Measurements from ENCODE around the gene CFDP1. TPM values are rescaled to one million over a fixed set of nuclear protein-coding genes. Genes with fewer than 3 reads are reported as not detected.
A peak's percentile ranks its signal among the peaks of the same experiment; 100 is the strongest.

Gene CFDP1
- total and polyA plus RNA-seq, 3 experiments from 2014 or later = 33.8 to 39.1 (median 34.2) TPM

- Histone ChIP-seq H3K9me3 (ENCODE audit: low read length) (no peaks in the 10 kb centered on the region), H3K27ac (ENCODE audit: low read depth, low read length) (no peak overlapping the region), H3K36me3 (ENCODE audit: insufficient read depth, low read length) (no peaks in the 10 kb centered on the region), H3K27me3 (ENCODE audit: insufficient read depth, low read length, poor library complexity, severe bottlenecking) (no peaks in the 10 kb centered on the region), H3K4me1 (ENCODE audit: insufficient read depth, low read length) (peaks cover 13% of the 10 kb centered on the region), H3K4me3 (ENCODE audit: low read length) (no peak overlapping the region)
- Mint-ChIP-seq H3K27ac (peak overlapping the region in 1 of 8 donors; percentile 21), H3K36me3 (peaks cover 18 to 41% (median 30%) of the 10 kb centered on the region in 3 donors), H3K4me3 (no peak overlapping the region), H3K9me3 (no peaks in the 10 kb centered on the region), H3K4me1 (peaks cover 16 to 20% (median 17%) of the 10 kb centered on the region in 3 donors), H3K27me3 (peaks cover 0 to 2% of the 10 kb centered on the region in 2 donors)
- no peak for DNase-seq
- ChIA-PET CTCF (no interaction called here), POLR2A (no interaction called here)
Observed at GRCh38 chr16:75336521-75336920, 96.8 kb downstream of the CFDP1 start.

DNA sequence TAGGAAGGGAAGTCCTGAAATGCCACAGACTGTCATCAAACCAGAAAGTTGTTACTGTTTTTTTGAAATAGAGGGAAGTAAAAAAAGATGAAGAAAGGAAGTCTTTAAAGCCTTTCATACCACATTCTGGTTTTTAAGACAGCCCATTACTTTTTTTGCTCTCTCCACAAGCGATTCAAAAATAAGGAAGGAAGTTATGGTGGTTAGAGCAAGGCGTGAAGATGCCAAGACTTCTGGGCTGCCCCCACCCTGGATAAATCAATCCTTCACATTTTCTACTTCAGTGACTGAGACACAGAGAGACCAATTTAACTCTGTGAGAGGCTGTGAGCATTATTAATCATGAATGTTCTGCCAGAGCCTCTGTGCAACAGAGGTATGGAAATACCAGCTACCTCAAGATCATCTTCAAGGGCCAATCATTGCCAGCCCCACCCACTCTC lies 99.6 kb downstream of the CFDP1 start:
- H3K4me1 Mint-ChIP-seq = peaks cover 16 to 20% (median 17%) of the 10 kb centered on the region in 3 donors
- peaks cover 13% of the 10 kb centered on the region for H3K4me1 ChIP-seq (ENCODE audit: insufficient read depth, low read length)
- DNase-seq = no peak
- peaks cover 0 to 2% of the 10 kb centered on the region in 2 donors for H3K27me3 Mint-ChIP-seq
- no peaks in the 10 kb centered on the region for H3K27me3 ChIP-seq (ENCODE audit: insufficient read depth, low read length, poor library complexity, severe bottlenecking)
- no peak overlapping the region for H3K4me3 ChIP-seq (ENCODE audit: low read length)
- peak overlapping the region in 1 of 7 donors; percentile 18 for H3K4me3 Mint-ChIP-seq
- no peaks in the 10 kb centered on the region for H3K36me3 ChIP-seq (ENCODE audit: insufficient read depth, low read length)
- CTCF ChIA-PET = no interaction called here
- peaks cover 14 to 33% (median 20%) of the 10 kb centered on the region in 3 donors for H3K36me3 Mint-ChIP-seq
- H3K27ac Mint-ChIP-seq = peak overlapping the region in 4 of 8 donors; percentile 19 to 72 (median 38)
- POLR2A ChIA-PET = no interaction called here
- H3K9me3 ChIP-seq (ENCODE audit: low read length) = no peaks in the 10 kb centered on the region
- H3K27ac ChIP-seq (ENCODE audit: low read depth, low read length) = no peak overlapping the region
- H3K9me3 Mint-ChIP-seq = no peaks in the 10 kb centered on the region

GRCh38 chr16:75329943-75330342 lies 103.4 kb downstream of the CFDP1 start:
- Mint-ChIP-seq H3K27ac (no peak overlapping the region), H3K4me1 (peaks cover 19 to 31% (median 28%) of the 10 kb centered on the region in 3 donors), H3K27me3 (peaks cover 0 to 2% of the 10 kb centered on the region in 2 donors), H3K4me3 (no peak overlapping the region), H3K36me3 (peaks cover 0 to 23% (median 18%) of the 10 kb centered on the region in 3 donors), H3K9me3 (no peaks in the 10 kb centered on the region)
- Histone ChIP-seq H3K36me3 (ENCODE audit: insufficient read depth, low read length) (no peaks in the 10 kb centered on the region), H3K4me1 (ENCODE audit: insufficient read depth, low read length) (peaks cover 28% of the 10 kb centered on the region), H3K4me3 (ENCODE audit: low read length) (no peak overlapping the region), H3K9me3 (ENCODE audit: low read length) (no peaks in the 10 kb centered on the region), H3K27me3 (ENCODE audit: insufficient read depth, low read length, poor library complexity, severe bottlenecking) (no peaks in the 10 kb centered on the region), H3K27ac (ENCODE audit: low read depth, low read length) (no peak overlapping the region)
- DNase-seq = no peak
- POLR2A ChIA-PET = no interaction called here
- CTCF ChIA-PET = no interaction called here

GRCh38 chr16:75326333-75326732 lies 107.0 kb downstream of the CFDP1 start:
- H3K4me1 ChIP-seq (ENCODE audit: insufficient read depth, low read length) = peaks cover 15% of the 10 kb centered on the region
- DNase-seq = no peak
- ChIA-PET POLR2A (no interaction called here), CTCF (interaction anchor here (1.2 kb wide), 1 partner anchor 60 kb away, joined by 3 read pairs; no protein-coding TSS in a partner anchor)
- Mint-ChIP-seq H3K27me3 (no peaks in the 10 kb centered on the region), H3K27ac (peak overlapping the region in 1 of 8 donors; percentile 80), H3K4me1 (peaks cover 7 to 18% (median 15%) of the 10 kb centered on the region in 3 donors), H3K9me3 (no peaks in the 10 kb centered on the region), H3K4me3 (no peak overlapping the region), H3K36me3 (peaks cover 6 to 21% (median 21%) of the 10 kb centered on the region in 3 donors)
- H3K27me3 ChIP-seq (ENCODE audit: insufficient read depth, low read length, poor library complexity, severe bottlenecking) = no peaks in the 10 kb centered on the region
- H3K27ac ChIP-seq (ENCODE audit: low read depth, low read length) = no peak overlapping the region
- no peaks in the 10 kb centered on the region for H3K9me3 ChIP-seq (ENCODE audit: low read length)
- no peak overlapping the region for H3K4me3 ChIP-seq (ENCODE audit: low read length)
- H3K36me3 ChIP-seq (ENCODE audit: insufficient read depth, low read length) = no peaks in the 10 kb centered on the region

DNA sequence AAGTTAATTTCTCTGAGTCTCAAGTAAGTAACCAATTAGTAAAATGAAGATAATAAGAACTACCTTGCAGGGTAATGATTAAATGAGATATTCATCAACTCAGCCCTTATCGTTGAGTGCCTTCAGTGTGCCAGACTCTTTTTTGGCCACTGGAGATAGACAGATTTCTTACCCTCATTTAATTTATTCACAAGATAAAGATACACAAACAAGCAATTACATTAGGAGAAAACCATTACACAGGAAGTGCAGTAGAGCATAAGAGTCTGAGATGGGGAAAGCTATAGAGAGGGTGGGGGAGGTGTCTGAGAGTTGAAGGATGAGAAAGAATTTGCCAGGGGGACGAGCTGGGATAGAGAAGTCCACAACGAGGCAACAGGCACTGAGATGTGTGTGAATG lies 109.4 kb downstream of the CFDP1 start:
- no peaks in the 10 kb centered on the region for H3K27me3 ChIP-seq (ENCODE audit: insufficient read depth, low read length, poor library complexity, severe bottlenecking)
- POLR2A ChIA-PET = no interaction called here

GRCh38 chr16:75323198-75323597 lies 110.1 kb downstream of the CFDP1 start:
- Histone ChIP-seq H3K9me3 (ENCODE audit: low read length) (no peaks in the 10 kb centered on the region), H3K27me3 (ENCODE audit: insufficient read depth, low read length, poor library complexity, severe bottlenecking) (no peaks in the 10 kb centered on the region), H3K4me1 (ENCODE audit: insufficient read depth, low read length) (peaks cover 33% of the 10 kb centered on the region), H3K4me3 (ENCODE audit: low read length) (no peak overlapping the region), H3K36me3 (ENCODE audit: insufficient read depth, low read length) (no peaks in the 10 kb centered on the region), H3K27ac (ENCODE audit: low read depth, low read length) (no peak overlapping the region)
- Mint-ChIP-seq H3K9me3 (no peaks in the 10 kb centered on the region), H3K4me3 (no peak overlapping the region), H3K4me1 (peaks cover 29 to 41% (median 38%) of the 10 kb centered on the region in 3 donors), H3K27ac (no peak overlapping the region), H3K27me3 (no peaks in the 10 kb centered on the region), H3K36me3 (peaks cover 6 to 19% (median 16%) of the 10 kb centered on the region in 3 donors)
- ChIA-PET POLR2A (no interaction called here), CTCF (interaction anchor here (0.7 kb wide), 1 partner anchor 119 kb away, joined by 3 read pairs; no protein-coding TSS in a partner anchor)
- DNase-seq = no peak

More for the DNA sequence above, 109.4 kb downstream of the CFDP1 start:
- peaks cover 29 to 41% (median 38%) of the 10 kb centered on the region in 3 donors for H3K4me1 Mint-ChIP-seq
- Histone ChIP-seq H3K36me3 (ENCODE audit: insufficient read depth, low read length) (no peaks in the 10 kb centered on the region), H3K4me1 (ENCODE audit: insufficient read depth, low read length) (peaks cover 33% of the 10 kb centered on the region), H3K9me3 (ENCODE audit: low read length) (no peaks in the 10 kb centered on the region), H3K4me3 (ENCODE audit: low read length) (no peak overlapping the region), H3K27ac (ENCODE audit: low read depth, low read length) (no peak overlapping the region)
- no peaks in the 10 kb centered on the region for H3K9me3 Mint-ChIP-seq
- no peak for DNase-seq
- CTCF ChIA-PET = no interaction called here
- no peak overlapping the region for H3K4me3 Mint-ChIP-seq
- H3K27me3 Mint-ChIP-seq = no peaks in the 10 kb centered on the region
- H3K36me3 Mint-ChIP-seq = peaks cover 6 to 19% (median 16%) of the 10 kb centered on the region in 3 donors
- no peak overlapping the region for H3K27ac Mint-ChIP-seq

- no peak overlapping the region for H3K27ac ChIP-seq (ENCODE audit: low read depth, low read length)
- Mint-ChIP-seq H3K27ac (no peak overlapping the region), H3K27me3 (no peaks in the 10 kb centered on the region), H3K4me3 (no peak overlapping the region), H3K9me3 (no peaks in the 10 kb centered on the region), H3K36me3 (peaks cover 6 to 19% (median 16%) of the 10 kb centered on the region in 3 donors), H3K4me1 (peaks cover 29 to 41% (median 38%) of the 10 kb centered on the region in 3 donors)
- H3K4me3 ChIP-seq (ENCODE audit: low read length) = no peak overlapping the region
- no peaks in the 10 kb centered on the region for H3K27me3 ChIP-seq (ENCODE audit: insufficient read depth, low read length, poor library complexity, severe bottlenecking)
- POLR2A ChIA-PET = no interaction called here
- no peaks in the 10 kb centered on the region for H3K9me3 ChIP-seq (ENCODE audit: low read length)
- no peak for DNase-seq
- peaks cover 33% of the 10 kb centered on the region for H3K4me1 ChIP-seq (ENCODE audit: insufficient read depth, low read length)
- no peaks in the 10 kb centered on the region for H3K36me3 ChIP-seq (ENCODE audit: insufficient read depth, low read length)
- CTCF ChIA-PET = no interaction called here
Observed at GRCh38 chr16:75322740-75323139, 110.6 kb downstream of the CFDP1 start.

DNA sequence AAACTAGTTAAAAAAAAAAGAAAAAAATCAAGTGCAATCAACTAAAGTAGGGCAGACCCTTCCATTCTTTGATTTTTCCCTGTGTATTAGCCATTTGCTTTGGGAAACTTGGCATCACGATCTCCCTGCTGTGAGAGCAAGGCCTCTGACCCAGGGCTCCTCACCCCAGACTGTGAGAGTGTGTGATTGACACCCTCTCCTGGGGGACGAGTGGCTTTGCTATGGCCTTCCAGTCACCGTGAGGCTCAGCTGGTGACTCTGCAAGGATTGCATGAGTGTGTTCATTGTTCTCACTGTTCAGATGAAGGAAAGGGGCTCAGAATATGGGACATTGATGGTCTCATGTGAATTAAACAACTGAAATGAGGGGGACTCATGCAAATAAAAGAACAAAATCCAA lies 112.9 kb downstream of the CFDP1 start:
- Histone ChIP-seq H3K27ac (ENCODE audit: low read depth, low read length) (no peak overlapping the region), H3K4me3 (ENCODE audit: low read length) (peak overlapping the region; percentile 21), H3K36me3 (ENCODE audit: insufficient read depth, low read length) (no peaks in the 10 kb centered on the region), H3K4me1 (ENCODE audit: insufficient read depth, low read length) (peaks cover 19% of the 10 kb centered on the region), H3K9me3 (ENCODE audit: low read length) (no peaks in the 10 kb centered on the region), H3K27me3 (ENCODE audit: insufficient read depth, low read length, poor library complexity, severe bottlenecking) (no peaks in the 10 kb centered on the region)
- CTCF ChIA-PET = interaction anchor here (0.5 to 1.5 kb wide), 3 partner anchors 84 to 299 kb away, joined by 3 to 5 read pairs (median 3); no protein-coding TSS in a partner anchor
- no peak for DNase-seq
- Mint-ChIP-seq H3K27me3 (no peaks in the 10 kb centered on the region), H3K4me3 (peak overlapping the region in 5 of 7 donors; percentile 26 to 77 (median 75)), H3K36me3 (peaks cover 17 to 22% (median 22%) of the 10 kb centered on the region in 3 donors), H3K9me3 (no peaks in the 10 kb centered on the region), H3K27ac (peak overlapping the region in 2 of 8 donors; percentile 2 to 50), H3K4me1 (peaks cover 23 to 26% (median 26%) of the 10 kb centered on the region in 3 donors)
- POLR2A ChIA-PET = no interaction called here

All from CD8-positive, alpha-beta memory T cell (primary cell).